NCI-H345 treated with DMSO at 0.1 percent for 48 hours (cell line): ENCODE data around the gene RHCE.
"Not testable (repeated sequence)": the region's sequence is repeated elsewhere in the genome, so short reads cannot be mapped to it uniquely, and the experiment has no call there.

Experiments
- DNase-seq: peaks from one replicate; lab custom pipeline; 2025; ENCODE audit not compliant: unreplicated experiment; lab: John Stamatoyannopoulos, UW

RHCE gene

DNA sequence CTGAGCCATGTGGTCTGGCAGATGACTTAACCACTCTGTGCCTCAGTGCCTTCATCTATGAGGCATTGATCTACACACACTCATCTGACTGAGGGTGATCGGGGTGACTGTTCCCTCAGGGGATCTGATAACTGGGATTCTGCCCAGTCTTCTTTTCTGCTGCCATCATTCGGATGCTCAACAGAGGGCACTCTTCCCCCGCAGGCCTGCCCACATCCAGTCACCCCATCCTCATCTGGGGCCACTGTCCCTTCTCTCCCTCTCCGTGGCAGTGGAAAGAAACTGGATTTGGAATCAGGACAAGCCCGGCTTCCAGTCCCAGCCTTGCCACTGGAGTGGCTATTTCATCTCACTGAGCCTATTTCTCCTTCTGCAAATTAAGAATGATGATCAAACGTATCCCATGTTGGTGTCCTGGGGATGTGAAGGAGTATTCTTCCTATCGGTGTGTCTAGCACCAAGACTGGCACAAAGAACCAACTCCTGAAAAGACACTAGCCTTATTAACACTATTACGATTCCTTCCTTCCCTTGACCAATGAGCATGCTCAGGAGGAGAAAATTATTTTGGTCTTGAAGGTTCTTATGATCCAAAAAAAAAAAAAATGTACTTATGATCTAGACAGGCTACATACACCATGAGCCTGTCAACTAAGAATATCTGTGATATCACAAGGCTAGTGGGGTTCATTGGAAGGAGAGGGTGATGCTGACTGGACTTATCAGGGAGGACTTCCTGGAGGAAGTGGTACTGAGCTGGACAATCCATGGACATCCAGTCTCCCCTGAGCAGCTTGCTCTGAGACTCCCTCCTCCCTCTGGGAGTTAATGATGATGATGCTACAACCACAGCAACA is 17.4 kb downstream of the RHCE start:
- DNase-seq = not testable (repeated sequence)

DNA sequence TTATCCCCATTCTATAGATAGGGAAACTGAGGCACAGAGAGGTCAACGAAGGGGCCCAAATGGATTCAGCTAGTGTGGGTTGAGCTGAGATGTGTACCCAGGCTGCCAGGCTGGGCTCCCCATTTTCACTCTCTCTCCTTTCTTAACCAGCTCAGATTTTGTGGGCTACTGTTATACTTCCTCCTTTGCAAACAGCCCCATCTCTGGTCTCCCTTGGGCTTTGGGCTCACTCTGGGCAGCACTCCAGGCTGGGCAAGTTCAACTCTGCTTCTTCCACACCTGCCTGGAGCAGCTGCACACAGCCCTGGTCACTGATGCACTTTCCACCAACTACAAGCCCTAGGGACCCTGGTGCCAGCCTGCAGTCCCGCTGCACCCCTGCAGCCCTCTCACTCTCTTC is 22.5 kb downstream of the RHCE start:
- not testable (repeated sequence) for DNase-seq

DNA sequence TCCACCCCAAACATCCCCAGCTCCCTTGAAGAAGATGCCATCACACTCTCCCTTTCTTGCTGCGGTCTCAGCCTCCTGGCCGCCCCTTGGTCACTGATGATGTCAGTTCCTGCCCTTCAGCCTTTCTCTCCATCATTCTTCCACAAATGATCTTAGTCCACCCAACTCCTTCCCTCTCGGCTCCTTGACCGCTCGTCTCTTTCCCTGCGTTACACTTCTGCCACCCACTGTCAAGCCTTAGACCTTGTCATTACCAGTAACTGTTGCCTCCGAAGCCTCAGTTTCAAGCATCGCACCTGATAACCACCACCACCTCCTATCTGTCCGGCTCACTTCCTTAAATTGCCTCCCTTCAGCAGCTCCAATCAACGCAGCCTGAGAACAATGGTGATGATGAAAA is 23.1 kb downstream of the RHCE start:
- not testable (repeated sequence) for DNase-seq

DNA sequence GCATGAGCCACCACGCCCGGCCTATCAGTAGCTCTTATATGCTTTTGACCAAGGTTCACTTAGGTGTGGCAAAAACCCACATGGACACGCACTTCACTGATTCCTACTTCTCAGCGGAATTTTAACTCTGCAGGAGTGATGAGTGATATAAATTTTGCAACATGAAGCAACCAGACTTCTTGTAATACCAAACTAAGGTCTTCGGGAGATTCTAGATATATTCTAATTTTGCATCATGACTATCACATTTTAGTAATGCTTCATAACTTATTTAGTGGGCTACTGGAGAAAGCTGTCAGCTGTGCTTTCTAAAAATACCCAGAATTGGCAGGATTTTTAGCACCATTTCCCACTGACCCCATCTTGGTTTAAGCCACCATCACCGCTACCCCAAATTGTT is 27.8 kb downstream of the RHCE start:
- no peak for DNase-seq

DNA sequence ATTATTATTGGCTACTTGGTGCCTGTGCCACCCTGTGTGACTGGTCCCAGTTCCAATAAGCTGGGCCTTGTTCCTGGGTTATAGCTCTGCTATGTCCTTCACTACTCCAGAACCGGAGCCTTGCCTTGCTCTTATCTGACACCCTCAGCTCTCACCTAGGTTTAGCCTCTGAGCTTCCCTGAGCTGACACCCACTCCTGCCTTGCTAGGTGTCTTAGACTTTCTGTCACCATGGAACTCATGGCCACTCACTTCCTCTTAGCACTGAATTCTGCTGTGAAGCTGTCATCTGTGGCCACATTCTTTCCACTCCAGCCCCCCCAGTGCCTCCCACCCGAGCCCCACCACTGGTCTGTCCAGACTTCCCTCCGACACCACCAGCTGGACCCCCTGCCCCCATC is 30.9 kb downstream of the RHCE start:
- DNase-seq = not testable (repeated sequence)

DNA sequence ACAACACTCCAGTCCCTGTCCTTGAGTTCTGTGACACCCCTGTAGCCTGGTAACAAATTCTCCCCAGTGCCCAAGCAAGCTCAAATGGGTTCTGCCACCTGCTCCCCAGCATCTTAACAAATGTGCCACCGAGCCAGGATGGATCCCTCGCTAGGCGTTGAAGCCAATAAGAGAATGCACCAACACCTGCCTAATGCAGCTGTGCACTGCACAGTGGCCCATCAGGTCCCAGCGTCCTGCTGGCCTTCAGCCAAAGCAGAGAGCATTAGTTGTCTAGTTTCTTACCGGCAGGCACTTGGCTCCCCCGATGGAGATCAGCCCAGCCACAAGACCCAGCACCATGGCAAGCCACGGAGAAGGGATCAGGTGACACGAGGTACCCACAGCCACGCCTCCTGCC is 31.9 kb downstream of the RHCE start:
- peak; percentile 21 for DNase-seq

DNA sequence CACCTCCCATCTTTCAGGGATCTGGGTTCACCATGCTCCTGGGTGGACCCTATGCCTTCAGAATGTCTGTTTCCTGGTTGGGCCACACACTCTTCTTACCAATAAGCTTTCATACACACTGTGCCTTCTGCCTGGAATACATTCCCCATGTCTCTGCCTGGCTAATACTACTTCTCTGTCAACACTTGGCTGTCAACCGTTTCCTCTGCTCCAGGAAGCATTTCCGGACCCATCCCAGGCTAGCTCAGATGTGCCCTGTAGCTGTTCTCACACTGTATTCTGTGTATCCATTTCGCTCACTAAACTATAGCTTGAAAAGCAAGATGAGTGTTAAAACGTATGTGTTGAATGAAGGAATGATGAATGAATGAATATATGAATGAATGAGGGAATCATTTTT is 33.5 kb downstream of the RHCE start:
- DNase-seq = not testable (repeated sequence)

DNA sequence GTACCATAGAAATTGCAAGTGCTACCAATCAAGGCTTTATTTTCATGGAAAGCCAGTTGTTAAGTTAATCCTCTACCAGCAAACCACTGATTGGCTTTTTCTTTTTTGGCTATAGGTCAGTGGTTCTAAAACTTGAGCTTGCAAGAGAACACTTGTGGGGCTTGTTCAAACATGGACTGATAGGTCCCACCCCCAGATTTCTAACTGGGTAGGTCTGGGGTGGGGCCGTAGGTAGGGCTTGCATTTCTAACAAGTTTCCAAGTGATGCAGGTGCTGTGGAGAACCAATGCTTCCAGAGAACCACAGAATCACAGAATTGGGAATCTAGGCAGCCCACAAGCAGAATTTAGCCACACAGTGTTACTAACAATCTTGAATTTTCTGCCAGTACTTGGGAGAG is 36.8 kb downstream of the RHCE start:
- DNase-seq = not testable (repeated sequence)

DNA sequence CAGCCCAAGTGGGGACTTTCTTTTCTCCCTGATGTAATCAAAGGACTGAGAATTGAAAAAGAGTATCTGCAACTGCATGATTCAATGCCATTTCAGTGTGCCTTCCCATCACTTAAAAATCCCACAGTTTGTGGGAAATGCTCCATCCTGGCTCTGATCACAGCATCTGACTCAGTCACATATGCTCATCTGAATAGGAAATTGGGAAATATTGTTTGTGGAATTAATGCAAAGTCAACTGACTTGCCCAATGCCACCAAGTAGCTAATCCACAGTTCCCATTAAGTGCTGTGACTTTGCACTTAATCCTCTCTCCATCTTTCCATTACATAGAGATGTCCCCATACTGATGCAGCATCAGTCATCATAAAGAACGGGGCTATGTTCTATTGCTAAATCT is 37.5 kb downstream of the RHCE start:
- not testable (repeated sequence) for DNase-seq

DNA sequence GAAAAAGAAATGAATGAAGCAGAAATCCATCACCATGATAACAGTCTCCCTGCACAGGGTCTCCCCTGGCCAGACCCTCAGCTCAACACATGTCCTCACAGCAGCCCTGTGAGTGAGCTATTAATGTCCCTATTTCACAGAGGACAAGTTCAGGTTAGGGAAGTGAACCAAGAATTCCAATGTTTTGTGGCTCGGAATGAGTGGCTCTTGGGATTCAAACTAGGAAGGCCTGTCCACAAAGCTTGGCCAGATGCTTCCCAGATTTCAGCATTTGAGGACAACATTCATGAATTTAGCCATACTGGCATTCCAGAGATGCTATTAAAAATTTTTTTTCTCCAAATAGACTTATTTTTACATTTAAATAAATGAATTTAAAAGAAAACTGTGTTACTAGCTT is 38.1 kb downstream of the RHCE start:
- DNase-seq = not testable (repeated sequence)

DNA sequence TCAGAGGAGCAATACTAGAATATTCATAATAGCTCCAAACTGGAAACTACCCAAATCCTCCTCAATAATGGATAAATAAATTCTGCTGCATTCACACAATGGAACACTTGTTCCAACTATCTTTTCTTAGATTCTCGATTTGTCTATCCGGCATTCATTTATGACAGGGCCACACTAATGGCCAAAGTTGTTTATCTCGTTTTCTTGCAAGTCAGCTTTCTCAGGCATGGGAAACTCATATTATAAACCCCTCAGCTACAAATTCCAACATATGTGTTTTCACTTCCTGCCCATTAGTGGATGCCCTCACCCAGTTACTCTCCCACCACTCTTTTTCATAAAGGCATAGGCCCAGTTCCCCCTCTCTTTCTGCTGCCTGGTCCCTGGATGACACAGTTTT is 42.3 kb downstream of the RHCE start:
- not testable (repeated sequence) for DNase-seq

DNA sequence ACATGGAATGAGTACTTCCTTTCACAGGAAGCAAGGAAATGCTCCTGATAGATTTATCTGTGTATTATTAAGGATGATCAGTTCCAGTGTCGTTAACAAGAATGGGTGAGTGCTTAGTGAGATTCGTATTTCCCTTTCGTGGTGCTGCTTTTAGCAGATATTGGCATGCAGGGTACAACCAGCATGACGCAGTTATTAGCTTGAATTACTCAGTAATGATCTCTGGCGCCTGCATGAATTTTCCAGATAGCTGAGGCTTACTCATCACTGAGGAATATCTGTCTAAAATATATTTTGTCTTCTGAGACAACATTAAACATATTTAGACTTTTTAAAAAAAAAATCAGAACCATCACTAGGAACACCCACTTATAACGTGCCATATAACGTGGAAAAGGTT is 48.9 kb downstream of the RHCE start:
- DNase-seq = not testable (repeated sequence)

DNA sequence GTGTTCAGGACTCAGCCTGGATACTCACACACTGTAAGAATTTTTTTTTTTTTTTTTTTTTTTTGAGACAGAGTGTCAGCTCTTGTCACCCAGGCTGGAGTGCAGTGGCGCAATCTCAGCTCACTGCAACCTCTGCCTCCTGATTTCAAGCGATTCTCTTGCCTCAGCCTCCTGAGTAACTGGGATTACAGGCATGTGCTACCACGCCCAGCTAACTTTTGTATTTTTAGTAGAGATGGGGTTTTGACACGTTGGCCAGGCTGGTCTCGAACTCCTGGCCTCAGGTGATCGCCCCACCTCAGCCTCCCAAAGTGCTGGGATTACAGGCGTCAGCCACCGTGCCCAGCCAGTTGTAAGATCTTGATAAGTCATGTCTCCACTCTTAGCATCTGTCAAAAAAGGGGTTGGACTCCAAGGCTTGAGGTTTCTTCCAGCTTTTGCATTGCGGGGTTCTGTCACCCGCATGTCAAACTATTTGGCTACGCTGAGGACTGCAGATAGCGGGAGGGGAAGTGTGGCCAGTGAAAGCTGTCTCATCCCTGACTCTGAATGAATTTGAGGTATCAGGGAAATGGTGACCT is 50.8 kb downstream of the RHCE start:
- not testable (repeated sequence) for DNase-seq

DNA sequence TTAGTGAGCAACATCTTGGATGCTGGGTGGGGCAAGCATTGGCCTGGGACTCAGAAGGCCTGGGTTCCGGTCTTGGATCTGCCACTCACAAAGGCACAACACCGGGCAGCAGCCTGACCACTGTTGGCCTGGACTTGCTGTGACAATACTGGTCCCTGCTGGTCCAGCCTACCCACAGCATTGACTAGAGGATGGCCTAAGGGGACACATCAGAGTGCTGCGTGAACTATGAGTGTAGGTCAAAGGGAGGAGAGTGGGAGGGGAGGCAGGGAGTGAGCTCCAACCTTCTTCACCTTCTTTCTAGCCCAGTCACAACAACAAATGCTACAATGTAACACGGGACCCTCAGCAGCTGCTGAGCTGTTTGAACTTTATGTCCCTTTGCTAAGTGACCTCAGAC is 51.4 kb downstream of the RHCE start:
- no peak for DNase-seq

DNA sequence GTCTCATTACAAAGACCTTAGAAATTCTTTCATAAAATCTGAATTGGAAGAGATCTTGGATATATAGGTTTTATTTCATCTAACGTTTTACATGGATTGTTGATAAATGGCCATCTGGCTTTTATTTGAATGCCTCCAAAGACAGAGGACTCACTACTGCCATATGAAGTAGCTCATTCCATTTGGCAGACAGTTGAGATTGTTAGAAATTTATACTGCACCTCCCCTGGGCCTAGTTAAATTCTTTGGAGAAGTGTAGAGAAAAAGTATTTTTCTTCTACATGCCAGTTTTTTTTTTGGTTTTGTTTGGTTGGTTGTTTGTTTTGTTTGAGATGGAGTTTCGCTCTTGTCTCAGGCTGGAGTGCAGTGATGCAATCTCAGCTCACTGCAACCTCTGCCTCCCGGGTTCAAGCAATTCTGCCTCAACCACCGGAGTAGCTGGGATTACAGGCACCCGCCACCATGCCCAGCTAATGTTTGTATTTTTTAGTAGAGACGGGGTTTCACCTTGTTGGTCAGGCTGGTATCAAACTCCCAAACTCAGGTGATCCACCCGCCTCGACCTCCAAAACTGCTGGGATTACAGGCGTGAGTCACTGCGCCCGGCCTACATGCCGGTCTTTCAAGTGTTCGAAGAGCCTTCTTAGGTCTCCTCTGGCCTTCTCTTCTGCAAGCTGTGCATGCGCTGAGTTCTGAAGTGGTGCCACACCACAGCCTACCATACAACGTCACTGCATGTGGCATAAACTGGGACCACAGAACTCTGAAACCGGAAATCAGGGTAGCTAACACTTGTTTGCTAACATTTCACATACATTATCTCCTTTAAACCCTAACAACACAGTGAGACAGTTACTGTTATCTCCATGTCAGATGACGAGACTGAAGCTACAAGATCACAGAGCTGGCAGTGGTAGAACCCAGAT is 57.7 kb downstream of the RHCE start:
- not testable (repeated sequence) for DNase-seq

DNA sequence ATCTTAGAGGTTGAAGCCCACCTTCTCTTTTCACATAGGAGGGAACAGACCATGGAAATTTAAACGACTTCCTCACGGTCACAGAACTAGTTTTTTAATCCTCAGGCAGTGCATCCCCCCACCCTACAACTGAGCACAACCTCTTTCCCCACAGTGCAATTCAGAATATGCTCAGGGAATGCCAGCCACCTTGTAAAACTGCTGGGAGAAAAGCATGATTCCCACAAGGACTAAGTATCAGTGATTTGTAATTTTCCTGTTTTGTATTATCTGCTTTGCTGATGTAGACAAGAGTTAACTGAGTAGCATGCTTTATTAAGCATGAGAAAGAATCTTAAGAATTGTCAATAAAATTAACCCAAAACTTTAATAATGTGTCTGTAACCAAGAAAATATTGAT is 58.7 kb downstream of the RHCE start:
- no peak for DNase-seq

DNA sequence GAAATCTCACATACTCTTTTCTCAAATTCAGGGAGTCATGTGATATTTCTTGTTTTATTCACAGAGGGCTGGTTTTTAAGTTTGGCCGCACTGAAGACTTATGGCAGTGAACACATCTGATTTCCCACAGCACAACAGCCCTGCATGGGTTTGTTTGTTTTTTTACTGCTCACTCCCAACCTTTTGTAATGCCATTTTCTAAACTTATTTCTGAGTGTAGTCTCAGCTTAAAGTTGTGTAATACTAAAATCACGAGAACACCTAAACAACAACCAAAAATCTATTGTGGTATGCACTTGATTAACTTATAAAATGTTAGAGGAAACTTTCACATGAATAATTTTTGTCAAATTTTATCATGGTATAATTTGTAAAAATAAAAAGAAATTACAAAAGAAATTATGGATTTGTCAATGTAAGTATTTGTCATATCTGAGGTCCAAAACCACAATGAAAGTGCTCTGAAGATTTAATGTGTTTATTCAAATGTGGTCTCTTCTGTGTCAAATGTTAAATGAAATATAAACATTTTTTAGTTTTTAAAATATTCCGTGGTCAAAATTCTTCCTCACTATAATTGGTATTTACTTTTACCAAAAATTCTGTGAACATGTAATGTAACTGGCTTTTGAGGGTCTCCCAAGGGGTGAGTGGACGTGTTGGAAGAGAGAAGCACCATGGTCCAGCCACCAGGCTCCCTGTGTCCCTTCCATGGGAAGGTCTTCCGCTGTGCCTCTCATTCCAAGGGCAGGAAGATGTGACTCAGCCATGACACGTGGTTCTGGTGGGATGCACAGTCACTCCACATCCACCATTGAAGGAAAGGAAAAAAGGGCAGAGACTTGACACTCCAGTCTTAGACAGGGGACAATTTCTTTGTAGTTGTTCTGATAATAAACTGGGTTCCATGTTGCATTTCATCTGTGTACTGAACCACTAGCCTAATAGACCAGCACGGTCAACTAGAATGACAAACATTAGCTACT is 59.7 kb downstream of the RHCE start:
- no peak for DNase-seq

DNA sequence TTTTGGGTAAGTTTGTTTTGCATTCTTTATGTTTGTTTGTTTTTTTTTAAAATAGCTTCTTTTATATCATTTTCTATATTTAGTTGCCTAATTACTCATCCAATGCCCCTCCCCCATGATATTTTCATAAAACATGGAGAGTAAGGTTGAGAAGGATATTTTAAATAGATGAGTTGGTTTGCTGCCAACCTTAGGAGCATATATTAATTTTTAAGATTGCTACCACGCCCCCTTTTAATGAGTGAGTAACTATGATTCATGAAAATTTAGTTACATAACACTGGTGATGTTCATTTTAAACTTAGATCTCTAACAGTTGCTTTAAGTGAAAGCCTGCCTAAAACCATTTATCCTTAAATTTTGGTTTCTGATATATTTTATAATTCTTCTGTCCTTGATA is 63.8 kb downstream of the RHCE start:
- DNase-seq = no peak

DNA sequence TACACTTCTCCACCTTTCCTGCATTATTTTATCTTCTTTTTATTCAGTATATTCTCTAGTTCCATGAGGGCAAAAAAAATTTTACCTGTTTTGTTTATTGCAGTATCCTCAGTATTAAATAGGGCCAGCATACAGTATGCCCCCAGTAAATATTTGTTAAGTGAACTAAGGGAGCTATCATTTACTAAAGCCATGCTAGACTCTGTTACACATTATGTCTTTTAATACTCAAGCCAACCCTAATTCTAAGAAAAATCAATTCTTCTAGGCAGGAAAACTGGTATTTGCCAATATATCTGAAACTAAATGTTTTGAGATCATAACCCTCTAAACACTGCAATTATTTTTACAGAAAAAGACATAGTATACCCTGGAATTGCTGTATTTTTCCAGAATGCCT is 64.2 kb downstream of the RHCE start:
- DNase-seq = no peak

DNA sequence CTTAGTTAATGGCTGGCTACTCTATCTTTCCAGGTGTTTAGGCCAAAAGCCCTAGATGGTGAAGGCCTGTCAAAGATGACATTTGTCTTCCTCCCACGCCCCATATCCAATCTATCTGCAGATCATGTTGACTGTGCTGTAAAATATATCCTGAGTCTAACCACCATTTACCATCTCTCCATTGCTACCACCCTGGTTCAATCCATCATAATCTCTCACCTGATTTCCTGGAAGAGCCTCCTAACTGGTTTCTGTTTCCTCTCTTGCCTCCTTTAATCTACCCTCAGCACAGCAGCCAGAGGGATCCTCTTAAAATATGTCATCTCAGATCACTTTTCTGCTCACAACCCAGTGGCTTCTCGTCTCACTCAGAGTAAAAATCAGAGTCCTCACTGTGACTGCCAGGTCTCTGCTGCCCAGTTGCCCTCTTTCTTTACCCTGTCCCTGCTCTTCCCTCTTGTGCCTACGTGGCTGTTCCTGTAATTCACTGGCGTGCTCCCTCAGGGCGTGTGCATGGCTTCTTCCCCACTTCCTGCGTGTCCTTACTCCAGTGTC is 64.7 kb downstream of the RHCE start:
- DNase-seq = no peak
